NOMO-1 treated with DMSO at 0.1 percent for 48 hours (cell line): ENCODE measurements around the gene MORN1.

Experiments used
- DNase-seq: peaks from one replicate; lab custom pipeline; 2025; ENCODE audit not compliant: unreplicated experiment; lab: John Stamatoyannopoulos, UW

The MORN1 gene

DNA sequence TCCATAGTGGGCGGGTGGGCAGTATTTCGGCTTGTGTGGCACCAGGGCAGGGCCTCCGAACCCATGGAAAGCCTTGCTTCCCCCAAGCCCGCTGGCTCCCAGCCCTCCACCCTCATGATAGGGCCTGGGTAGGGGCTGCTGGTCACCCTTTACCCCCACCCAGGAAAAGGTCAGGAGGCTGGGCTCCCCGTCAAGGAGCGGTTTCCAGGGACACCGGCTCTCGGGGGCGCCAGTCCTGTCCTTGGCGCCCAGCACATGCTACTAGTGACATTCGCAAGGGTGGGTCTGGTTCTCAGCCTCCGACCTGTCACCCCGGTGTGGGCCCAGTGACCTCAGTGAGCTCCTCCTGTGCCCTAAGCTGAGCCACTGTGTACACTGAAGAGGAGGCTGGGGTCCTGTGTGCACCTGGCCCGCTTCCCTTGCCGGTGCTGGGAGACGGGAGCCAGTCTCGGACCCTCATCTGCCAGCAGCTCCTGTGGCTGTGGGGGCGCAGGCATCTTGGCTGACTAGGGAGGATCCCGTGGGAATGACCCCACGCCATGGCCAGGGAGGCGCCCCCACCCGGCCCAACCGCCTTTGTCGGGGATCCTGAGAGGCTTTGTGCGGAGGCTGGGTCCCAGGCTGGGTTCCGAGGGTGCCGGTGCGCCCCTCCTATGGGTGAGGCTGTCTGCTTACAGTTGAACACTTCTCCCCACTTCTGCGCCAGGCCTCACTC, 108.6 kb downstream of the MORN1 start:
- no peak for DNase-seq

- no peak for DNase-seq
Observed at GRCh38 chr1:2279817-2280216, 111.5 kb downstream of the MORN1 start.

- no peak for DNase-seq
Observed at GRCh38 chr1:2279210-2279639, 112.1 kb downstream of the MORN1 start.

DNA sequence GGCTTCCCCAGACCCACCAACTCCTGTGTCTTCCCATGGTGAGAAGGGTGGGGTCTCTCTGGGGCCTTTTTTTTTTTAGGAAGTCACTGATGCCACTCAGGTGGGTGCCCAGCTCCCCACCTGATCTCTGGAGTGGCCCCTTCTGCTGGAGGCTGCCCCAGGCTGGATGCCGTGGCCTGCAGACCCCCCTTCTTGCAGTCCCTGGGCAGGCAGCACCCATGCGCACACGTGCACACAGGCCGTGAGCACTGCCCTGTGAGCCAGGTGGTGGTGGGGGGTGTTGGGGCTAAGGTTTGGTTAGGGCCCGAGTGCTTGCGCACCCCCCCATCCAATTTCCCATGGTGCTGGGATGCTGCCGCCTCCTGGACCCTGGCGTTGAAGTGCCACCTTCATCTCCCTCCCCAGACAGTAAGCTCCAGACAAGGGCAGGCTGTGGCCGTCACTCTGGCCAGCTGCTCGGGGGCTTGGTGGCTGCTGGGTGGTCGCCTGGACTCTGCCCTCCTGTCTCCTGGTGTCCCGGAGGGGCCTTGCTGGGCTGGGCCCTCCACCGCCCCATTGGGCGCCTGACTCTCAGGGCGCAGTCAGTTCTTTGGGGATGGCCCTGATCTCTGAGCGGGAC, 112.7 kb downstream of the MORN1 start:
- DNase-seq, result no peak

- no peak for DNase-seq
Observed at GRCh38 chr1:2277741-2278488, 113.4 kb downstream of the MORN1 start.

DNA sequence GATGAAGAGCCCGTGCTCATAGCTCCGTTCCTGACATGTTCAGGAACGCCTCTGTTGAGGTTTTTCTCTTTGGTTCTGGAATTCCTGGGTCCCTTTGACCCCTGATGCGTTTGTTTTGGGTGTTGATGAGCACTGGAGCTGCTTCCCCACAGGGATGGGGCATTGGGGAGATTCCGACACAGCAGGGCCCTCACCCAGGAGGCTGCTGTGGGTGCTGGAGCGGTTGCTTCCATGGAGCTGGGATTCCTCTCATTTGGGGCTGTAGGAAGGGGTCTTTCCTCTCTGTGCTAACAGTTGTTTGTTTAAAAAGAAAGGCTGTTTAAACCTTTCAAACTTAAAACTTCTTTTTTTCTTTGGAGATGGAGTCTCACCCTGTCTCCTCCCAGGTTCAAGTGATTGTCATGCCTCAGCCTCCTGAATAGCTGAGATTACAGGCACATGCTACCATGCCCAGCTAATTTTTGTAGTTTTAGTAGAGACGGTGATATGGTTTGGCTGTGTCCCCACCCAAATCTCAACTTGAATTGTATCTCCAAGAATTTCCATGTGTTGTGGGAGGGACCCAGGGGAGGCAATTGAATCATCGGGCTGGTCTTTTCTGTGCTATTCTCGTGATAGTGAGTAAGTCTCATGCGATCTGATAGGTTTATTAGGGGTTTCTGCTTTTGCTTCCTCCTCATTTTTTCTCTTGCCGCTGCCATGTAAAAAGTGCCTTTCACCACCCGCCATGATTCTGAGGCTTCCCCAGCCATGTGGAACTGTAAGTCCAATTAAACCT, 114.4 kb downstream of the MORN1 start:
- no peak for DNase-seq

DNA sequence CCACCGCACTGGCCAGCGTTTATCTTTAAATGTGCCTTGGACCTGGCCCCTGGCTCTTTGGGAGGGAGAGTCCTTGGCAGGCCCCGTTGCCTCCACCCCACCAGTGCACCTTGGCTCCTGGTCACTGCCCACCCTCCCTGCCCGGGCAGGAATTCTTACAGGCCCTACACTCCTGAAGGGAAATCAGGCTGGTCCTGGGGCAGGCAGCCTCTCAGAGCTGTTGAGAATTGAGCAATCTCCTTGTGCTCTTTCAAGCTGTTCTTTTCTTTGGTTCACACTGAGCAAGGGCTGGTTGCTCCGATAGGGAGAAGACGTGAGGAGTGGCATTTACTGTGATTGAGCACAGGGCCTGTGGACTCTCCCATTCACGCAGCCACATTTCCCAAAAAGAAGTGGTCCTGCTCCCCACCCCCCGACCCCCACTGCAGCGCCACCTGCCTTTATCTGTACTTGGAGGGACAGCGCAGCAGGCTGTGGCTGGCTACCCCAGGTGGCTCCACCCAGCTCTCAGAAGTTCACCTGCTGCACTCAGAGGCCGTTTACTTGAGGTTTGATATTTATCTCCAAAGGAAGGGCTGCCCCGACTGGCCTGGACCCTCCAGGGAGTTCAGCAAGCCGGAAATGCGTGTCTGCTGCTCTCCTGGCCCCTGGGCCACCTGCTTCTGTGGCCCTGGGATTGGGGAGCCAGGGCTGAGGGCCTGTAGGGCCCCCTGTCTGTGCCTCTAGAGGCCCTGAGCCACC, 115.4 kb downstream of the MORN1 start:
- no peak for DNase-seq

GRCh38 chr1:2274929-2275475, 116.4 kb downstream of the MORN1 start:
- DNase-seq, result no peak

DNA sequence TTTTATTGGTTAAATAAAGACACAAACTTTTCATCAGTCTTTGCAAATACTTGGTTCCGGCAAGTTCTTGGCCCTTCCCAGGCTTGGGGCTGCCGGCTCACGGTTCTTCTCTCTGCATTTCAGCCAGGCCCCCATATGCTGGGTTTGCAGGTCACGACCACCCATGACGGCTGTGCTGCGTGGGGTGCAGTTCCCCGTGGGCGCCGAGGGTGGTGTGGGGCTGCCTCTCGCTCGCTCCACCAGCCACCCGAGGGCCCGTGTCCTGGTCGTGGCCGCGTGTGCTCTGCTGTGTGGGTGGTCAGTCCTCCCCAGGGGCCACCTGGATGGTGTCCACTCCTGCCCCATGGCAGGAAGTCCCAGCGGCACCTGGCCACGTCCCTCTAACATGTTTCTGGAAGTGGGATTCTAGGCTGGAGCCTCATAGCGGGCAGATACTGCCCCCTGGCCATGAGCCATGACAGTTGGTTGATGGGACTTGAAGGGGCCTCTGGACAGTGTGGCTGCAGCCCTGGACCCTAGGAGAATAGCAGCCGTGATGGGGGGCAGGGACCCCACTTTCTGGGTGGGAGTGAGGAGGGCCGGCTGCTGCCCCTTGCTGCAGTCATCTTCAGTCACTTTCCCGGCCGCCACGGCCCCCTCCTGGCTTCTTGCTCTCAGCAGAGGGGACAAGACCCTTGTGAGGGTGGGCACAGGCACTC, 117.0 kb downstream of the MORN1 start:
- no peak for DNase-seq

DNA sequence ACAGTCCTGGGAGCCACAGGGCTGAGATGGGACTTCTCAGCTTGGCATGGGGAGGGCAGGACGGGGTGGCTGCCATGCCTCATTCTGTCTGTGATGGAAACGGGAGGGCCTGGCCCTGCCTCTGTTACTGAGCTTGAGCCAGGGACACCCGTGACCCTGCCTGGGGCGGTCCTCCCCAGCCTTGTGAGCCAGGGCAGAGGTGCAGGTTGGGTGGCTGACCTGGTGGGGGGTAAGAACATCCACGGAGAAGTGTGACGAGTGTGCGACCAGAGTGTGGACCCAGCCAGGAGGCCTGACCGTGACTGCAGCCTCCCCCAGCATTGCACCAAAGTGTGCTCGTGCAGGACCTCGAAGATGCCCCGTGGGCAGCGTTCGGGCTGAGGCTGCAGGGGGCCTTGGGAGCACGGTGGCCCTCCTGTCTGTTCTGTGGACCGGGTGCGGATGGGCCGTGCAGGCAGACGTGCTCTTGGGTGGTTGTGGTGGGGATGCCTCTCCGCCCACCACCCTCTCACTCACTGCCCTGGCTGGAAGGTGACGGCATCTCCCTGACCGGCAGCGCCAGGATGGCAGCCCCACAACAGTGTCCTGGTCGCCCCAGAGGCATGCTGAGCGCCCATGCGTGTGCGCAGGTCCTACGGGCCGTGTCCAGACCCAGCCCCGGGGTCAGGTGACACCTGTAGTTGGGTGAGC, 117.8 kb downstream of the MORN1 start:
- no peak for DNase-seq

DNA sequence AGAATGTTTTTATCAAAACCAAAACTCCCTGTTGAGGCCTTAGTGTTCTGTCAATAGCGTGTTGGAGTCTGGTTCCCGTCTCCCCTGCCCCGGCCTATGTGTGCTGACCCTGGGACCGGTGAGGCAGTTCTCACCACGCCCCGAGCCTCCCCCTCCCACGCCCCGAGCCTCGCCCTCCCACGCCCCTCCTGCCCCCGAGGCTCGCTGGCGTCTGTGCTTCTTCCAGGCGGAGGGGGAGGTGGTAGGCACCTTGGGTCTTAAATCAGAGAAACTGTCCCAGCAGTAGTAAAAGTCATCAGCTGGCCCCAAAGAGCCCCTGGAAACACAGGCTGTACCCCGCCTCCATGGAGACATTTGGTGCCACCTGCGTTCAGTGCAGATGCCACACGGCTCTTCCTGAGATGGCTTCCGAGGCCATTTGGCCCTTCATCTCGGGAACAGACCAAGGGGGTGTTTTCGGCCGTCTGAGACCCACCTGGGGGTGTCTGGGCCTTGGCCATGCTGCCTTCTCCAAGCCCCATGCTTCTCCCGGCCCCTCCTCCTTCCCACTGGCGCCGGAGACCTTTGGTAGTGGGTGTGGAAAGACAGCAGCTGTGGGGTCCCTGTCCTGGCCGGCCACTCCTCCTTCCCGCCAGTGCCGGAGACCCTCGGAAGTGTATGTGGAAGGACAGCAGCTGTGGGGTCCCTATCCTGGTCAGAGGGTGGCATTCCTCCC, 118.5 kb downstream of the MORN1 start:
- no peak for DNase-seq

- DNase-seq, result no peak
Observed at GRCh38 chr1:2271841-2272655, 119.3 kb downstream of the MORN1 start.
